Neutrophil (primary cell): Measurements from ENCODE around the gene CIAO3.

Source experiments
- H3K27ac ChIP-seq: fragments of 200-600 bp; sonication (generic); 2 replicates; pipeline ENCODE4 v1.5.1; 2016; ENCODE audit warnings: mild to moderate bottlenecking, moderate library complexity
- H3K27me3 ChIP-seq: fragments of 200-600 bp; sonication (generic); 2 replicates; pipeline ENCODE4 v1.6.0; 2016; ENCODE audit warnings: mild to moderate bottlenecking
- H3K36me3 ChIP-seq: fragments of 200-600 bp; sonication (generic); 2 replicates; pipeline ENCODE4 v1.5.1; 2017
- H3K4me1 ChIP-seq, 2 experiments: fragments of 200-600 bp in 1 of 2; sonication (generic) in 1 of 2; 1 replicate in 1 of 2; 2 replicates in 1 of 2; pipeline versions ENCODE4 v1.5.1 to v1.6.1; 2013 to 2016; ENCODE audit warnings: low read depth in 1 of 2, low read length in 1 of 2, mild to moderate bottlenecking in 1 of 2, moderate library complexity in 1 of 2; ENCODE audit not compliant: control insufficient read depth in 1 of 2, insufficient read depth in 1 of 2
- H3K4me3 ChIP-seq, 2 experiments: fragments of 200-600 bp in 1 of 2; sonication (generic) in 1 of 2; 1 replicate in 1 of 2; 2 replicates in 1 of 2; pipeline ENCODE4 v1.5.1; 2013 to 2016; ENCODE audit warnings: low read depth in 1 of 2, low read length in 1 of 2, mild to moderate bottlenecking in 1 of 2, moderate library complexity in 1 of 2
- H3K9me3 ChIP-seq: fragments of 200-600 bp; sonication (generic); 2 replicates; pipeline ENCODE4 v1.5.1; 2016
- TF ChIP-seq, protein P1 (sequence below): fragments of 200-600 bp; sonication (generic); IDR thresholded peaks from 2 replicates; pipeline ENCODE4 v1.5.1; 2016; ENCODE audit warnings: antibody characterized with exemption

Gene CIAO3

DNA sequence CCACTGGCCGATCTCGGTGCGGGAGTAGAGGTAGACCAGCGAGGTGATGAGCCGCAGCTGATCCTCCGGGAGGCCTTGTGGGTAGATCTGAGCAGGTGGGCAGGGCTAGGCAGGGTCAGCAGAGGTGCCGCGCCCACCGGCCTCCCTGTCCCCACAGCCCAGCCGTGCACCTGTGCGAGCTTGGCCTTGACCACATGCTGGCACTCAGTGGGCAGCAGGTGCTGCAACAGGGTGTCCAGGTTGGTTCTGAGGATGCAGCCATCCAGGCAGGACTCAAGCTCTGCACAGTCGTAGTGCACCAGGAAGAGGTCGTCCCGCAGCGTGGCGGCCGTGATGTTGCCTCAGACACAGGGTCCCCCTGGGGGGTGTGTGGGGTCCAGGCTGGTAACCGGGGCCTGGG is 32.2 kb upstream of the CIAO3 start:
- H3K4me1 ChIP-seq, result no peaks in the 10 kb centered on the region
- H3K4me3 ChIP-seq, result no peak overlapping the region
- TF ChIP-seq, protein P1, sequence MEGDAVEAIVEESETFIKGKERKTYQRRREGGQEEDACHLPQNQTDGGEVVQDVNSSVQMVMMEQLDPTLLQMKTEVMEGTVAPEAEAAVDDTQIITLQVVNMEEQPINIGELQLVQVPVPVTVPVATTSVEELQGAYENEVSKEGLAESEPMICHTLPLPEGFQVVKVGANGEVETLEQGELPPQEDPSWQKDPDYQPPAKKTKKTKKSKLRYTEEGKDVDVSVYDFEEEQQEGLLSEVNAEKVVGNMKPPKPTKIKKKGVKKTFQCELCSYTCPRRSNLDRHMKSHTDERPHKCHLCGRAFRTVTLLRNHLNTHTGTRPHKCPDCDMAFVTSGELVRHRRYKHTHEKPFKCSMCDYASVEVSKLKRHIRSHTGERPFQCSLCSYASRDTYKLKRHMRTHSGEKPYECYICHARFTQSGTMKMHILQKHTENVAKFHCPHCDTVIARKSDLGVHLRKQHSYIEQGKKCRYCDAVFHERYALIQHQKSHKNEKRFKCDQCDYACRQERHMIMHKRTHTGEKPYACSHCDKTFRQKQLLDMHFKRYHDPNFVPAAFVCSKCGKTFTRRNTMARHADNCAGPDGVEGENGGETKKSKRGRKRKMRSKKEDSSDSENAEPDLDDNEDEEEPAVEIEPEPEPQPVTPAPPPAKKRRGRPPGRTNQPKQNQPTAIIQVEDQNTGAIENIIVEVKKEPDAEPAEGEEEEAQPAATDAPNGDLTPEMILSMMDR, result no peak
- H3K36me3 ChIP-seq, result no peaks in the 10 kb centered on the region
- no peak overlapping the region for H3K27ac ChIP-seq
- peaks cover 36% of the 10 kb centered on the region for H3K27me3 ChIP-seq
- no peaks in the 10 kb centered on the region for H3K9me3 ChIP-seq

DNA sequence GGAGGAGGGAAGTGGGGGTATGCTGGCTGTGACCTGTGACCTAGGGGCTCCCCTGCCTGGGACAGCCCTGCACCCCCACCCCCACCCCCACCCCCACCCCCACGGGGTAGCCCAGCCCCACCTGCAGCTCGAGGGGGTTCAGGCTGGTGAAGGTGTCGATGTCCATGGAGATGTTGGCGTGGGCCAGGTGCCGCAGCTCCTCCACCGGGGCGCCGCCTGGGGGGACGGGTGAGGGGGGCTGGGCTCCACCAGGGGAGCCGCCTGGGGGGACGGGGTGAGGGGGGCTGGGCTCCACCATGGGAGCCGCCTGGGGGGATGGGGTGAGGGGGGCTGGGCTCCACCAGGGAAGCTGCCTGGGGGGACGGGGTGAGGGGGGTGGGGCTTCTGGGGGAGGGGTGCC is 29.6 kb upstream of the CIAO3 start:
- Histone ChIP-seq H3K4me1 (no peaks in the 10 kb centered on the region), H3K9me3 (no peaks in the 10 kb centered on the region), H3K27ac (no peak overlapping the region), H3K27me3 (peaks cover 16% of the 10 kb centered on the region), H3K4me3 (no peak overlapping the region), H3K36me3 (no peaks in the 10 kb centered on the region)
- TF ChIP-seq, protein P1, result no peak

DNA sequence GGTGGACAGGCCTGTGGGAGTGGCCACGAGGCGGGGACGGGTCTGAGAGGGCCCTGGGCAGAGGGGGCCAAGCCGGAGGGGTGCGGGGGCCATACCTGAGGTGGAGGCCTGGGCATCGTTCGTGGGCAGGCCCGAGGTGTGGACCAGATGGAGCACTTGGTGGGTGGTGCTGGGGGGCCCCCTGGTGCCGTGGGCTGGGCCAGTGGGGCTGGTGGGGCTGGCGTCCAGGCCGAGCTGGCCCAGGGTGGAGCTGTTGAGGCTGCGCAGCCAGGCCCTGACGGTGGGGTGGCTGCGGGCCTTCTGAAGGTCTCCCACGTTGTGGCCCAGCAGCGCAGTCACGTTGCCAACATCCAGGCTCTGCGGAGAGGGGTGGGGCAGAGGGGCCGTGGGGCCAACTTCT is 29.1 kb upstream of the CIAO3 start:
- Histone ChIP-seq H3K36me3 (no peaks in the 10 kb centered on the region), H3K4me1 (no peaks in the 10 kb centered on the region), H3K27ac (no peak overlapping the region), H3K4me3 (no peak overlapping the region), H3K9me3 (no peaks in the 10 kb centered on the region), H3K27me3 (peaks cover 16% of the 10 kb centered on the region)
- TF ChIP-seq, protein P1, result no peak

DNA sequence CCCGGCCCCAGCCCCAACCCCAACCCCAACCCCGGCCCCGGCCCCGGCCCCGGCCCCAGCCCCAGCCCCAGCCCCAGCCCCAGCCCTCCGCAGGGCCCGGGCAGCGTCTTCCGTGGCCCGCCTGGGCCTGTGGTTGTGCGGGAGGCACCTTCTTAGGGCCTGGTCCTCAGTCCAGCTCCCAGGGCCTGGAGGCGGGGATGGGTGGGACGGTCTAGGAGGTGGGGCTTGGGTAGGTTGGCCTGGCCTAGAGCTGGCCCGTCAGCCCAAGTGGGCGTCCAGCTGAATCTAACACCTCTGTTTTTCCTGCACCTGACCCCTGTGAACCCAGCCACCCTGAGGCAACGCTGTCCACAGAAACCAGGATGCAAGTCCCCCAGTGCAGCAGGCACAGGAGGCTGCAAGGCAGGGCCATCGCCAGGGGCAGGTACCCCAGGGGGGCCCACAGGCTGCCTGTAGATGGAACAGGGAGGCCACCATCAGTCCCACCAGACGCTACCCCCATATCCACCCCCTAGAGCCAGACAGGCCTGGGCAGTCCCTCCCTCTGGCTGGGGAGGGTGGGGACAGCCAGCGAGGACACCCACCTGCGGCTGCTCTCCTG is 28.5 kb upstream of the CIAO3 start:
- TF ChIP-seq, protein P1, result no peak
- H3K27me3 ChIP-seq, result peaks cover 16% of the 10 kb centered on the region
- H3K9me3 ChIP-seq, result no peaks in the 10 kb centered on the region
- no peak overlapping the region for H3K27ac ChIP-seq
- H3K4me3 ChIP-seq, result no peak overlapping the region
- H3K36me3 ChIP-seq, result no peaks in the 10 kb centered on the region
- no peaks in the 10 kb centered on the region for H3K4me1 ChIP-seq

DNA sequence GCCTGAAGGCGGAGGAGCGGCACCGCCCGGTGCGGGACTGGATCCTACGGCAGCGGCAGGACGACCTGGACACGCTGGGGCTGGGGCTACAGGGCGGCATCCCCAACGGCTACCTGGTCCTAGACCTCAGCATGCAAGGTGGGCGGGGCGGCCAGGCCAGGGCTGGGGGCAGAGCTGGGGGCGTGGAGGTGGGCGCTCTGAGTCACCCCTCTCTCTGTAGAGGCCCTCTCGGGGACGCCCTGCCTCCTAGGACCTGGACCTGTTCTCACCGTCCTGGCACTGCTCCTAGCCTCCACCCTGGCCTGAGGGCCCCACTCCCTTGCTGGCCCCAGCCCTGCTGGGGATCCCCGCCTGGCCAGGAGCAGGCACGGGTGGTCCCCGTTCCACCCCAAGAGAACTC is 27.6 kb upstream of the CIAO3 start:
- no peak overlapping the region for H3K27ac ChIP-seq
- H3K27me3 ChIP-seq, result peaks cover 16% of the 10 kb centered on the region
- no peaks in the 10 kb centered on the region for H3K36me3 ChIP-seq
- TF ChIP-seq, protein P1, result no peak
- no peaks in the 10 kb centered on the region for H3K9me3 ChIP-seq
- H3K4me1 ChIP-seq, result no peaks in the 10 kb centered on the region
- no peak overlapping the region for H3K4me3 ChIP-seq
